NB4 (cell line): ENCODE results near the gene GPHA2.

Experiments
- DNase-seq: peaks from one replicate; pipeline ENCODE4 v3.0.0; 2010; ENCODE audit warnings: low read depth
- H3K4me3 ChIP-seq: one replicate; pipeline ENCODE4 v1.5.1; 2011; ENCODE audit warnings: mild to moderate bottlenecking, low read depth, low read length, moderate library complexity
- CTCF ChIP-seq: IDR thresholded peaks from one replicate; pipeline ENCODE4 v1.5.1; 2012; ENCODE audit warnings: low read depth, low read length
- MAX ChIP-seq: IDR thresholded peaks from 2 replicates; pipeline ENCODE4 v1.6.1; 2011; ENCODE audit warnings: low read depth, low read length
- MYC ChIP-seq: IDR thresholded peaks from 2 replicates; pipeline ENCODE4 v1.6.1; 2011; ENCODE audit warnings: low read depth, low read length
- POLR2A ChIP-seq: IDR thresholded peaks from 2 replicates; pipeline ENCODE4 v1.6.1; 2011; ENCODE audit warnings: mild to moderate bottlenecking; ENCODE audit not compliant: insufficient read length; ENCODE audit errors: extremely low read depth

GPHA2 gene

GRCh38 chr11:64916775-64917662 is 18.7 kb downstream of the GPHA2 start, which contains the start of gene ATG2A:
ATG2A (minus strand) TSS chr11:64917209; CDS start chr11:64917135, 74 bp downstream.
- TF ChIP-seq CTCF = no peak
- TF ChIP-seq POLR2A = peak; percentile 76
- peak; percentile 79 for TF ChIP-seq MAX
- peak; percentile 18; the same call in 1 of the 2 replicates for TF ChIP-seq MYC
- peak within 1 kb of the TSS; percentile 97 for H3K4me3 ChIP-seq
- DNase-seq = peak; percentile 100

GRCh38 chr11:64916040-64916774 is 19.5 kb downstream of the GPHA2 start:
- TF ChIP-seq MAX (peak; percentile 54), POLR2A (no peak)
- H3K4me3 ChIP-seq = peak overlapping the region; percentile 97
- peak; percentile 69 for DNase-seq

- DNase-seq = no peak
- no peak overlapping the region for H3K4me3 ChIP-seq
- no peak for TF ChIP-seq MAX
- no peak for TF ChIP-seq MYC
- no peak for TF ChIP-seq CTCF
- TF ChIP-seq POLR2A = no peak
These were observed 20.3 kb downstream of the GPHA2 start for GRCh38 chr11:64915376-64915887.

GRCh38 chr11:64914123-64914522 is 21.6 kb downstream of the GPHA2 start:
- TF ChIP-seq POLR2A (no peak), MAX (no peak), CTCF (no peak)
- no peak for DNase-seq
- H3K4me3 ChIP-seq = no peak overlapping the region

- DNase-seq = no peak
- no peak for TF ChIP-seq POLR2A
- TF ChIP-seq CTCF = no peak
- no peak for TF ChIP-seq MYC
- TF ChIP-seq MAX = no peak
- H3K4me3 ChIP-seq = no peak overlapping the region
These were observed 22.4 kb downstream of the GPHA2 start for GRCh38 chr11:64913171-64913727.
